Fibroblast of gingiva (primary cell): ENCODE results near the gene TYRO3.

Experiments used
- DNase-seq: peaks from one replicate; pipeline ENCODE4 v3.0.0-alpha.2; 2011; ENCODE audit warnings: low read depth

Gene TYRO3

GRCh38 chr15:41605566-41605965, 46.6 kb downstream of the TYRO3 start:
- DNase-seq = no peak

- peak; percentile 71 for DNase-seq
Observed at GRCh38 chr15:41606997-41607396, 48.0 kb downstream of the TYRO3 start.

- no peak for DNase-seq
Observed at GRCh38 chr15:41609123-41609522, 50.1 kb downstream of the TYRO3 start.

GRCh38 chr15:41610048-41610447, 51.0 kb downstream of the TYRO3 start:
- DNase-seq = no peak

GRCh38 chr15:41620536-41621199, 61.7 kb downstream of the TYRO3 start:
- DNase-seq = no peak

GRCh38 chr15:41621200-41622193, 62.5 kb downstream of the TYRO3 start:
- DNase-seq = peak; percentile 76

GRCh38 chr15:41622901-41623300, 63.9 kb downstream of the TYRO3 start:
- no peak for DNase-seq

- DNase-seq = no peak
Observed at GRCh38 chr15:41627203-41627602, 68.2 kb downstream of the TYRO3 start.

GRCh38 chr15:41629463-41629862, 70.5 kb downstream of the TYRO3 start:
- no peak for DNase-seq

- DNase-seq = no peak
Observed at GRCh38 chr15:41629883-41630282, 70.9 kb downstream of the TYRO3 start.

GRCh38 chr15:41630616-41631217, 71.7 kb downstream of the TYRO3 start:
- DNase-seq = no peak

- DNase-seq = no peak
Observed at GRCh38 chr15:41631880-41632470, 73.0 kb downstream of the TYRO3 start.
